ENCODE results near the gene NFASC.

NFASC gene

GRCh38 chr1:205017766-205018165 lies 147.1 kb downstream of the NFASC start:
- H3K4me3 ChIP-seq (ENCODE audit: low read length): no peak overlapping the region
- no peak for DNase-seq (ENCODE audit: low read depth)
- no peak for TF ChIP-seq CTCF (conservative IDR thresholded peaks at IDR 0.05; ENCODE audit: low read length)

GRCh38 chr1:205018381-205018780 lies 147.7 kb downstream of the NFASC start:
- H3K4me3 ChIP-seq (ENCODE audit: low read length): no peak overlapping the region
- no peak for DNase-seq (ENCODE audit: low read depth)
- no peak for TF ChIP-seq CTCF (conservative IDR thresholded peaks at IDR 0.05; ENCODE audit: low read length)

GRCh38 chr1:205020466-205020865 lies 149.8 kb downstream of the NFASC start:
- DNase-seq (ENCODE audit: low read depth): no peak

GRCh38 chr1:205024679-205025078 lies 154.0 kb downstream of the NFASC start:
- no peak for DNase-seq (ENCODE audit: low read depth)
- TF ChIP-seq CTCF (conservative IDR thresholded peaks at IDR 0.05; ENCODE audit: low read length): no peak

More at GRCh38 chr1:205020466-205020865, 149.8 kb downstream of the NFASC start:
- TF ChIP-seq CTCF (conservative IDR thresholded peaks at IDR 0.05; ENCODE audit: low read length): no peak
- H3K4me3 ChIP-seq (ENCODE audit: low read length): no peak overlapping the region

GRCh38 chr1:205025239-205025638 lies 154.6 kb downstream of the NFASC start:
- TF ChIP-seq CTCF (conservative IDR thresholded peaks at IDR 0.05; ENCODE audit: low read length): no peak
- DNase-seq (ENCODE audit: low read depth): no peak
- no peak overlapping the region for H3K4me3 ChIP-seq (ENCODE audit: low read length)

More at GRCh38 chr1:205024679-205025078, 154.0 kb downstream of the NFASC start:
- no peak overlapping the region for H3K4me3 ChIP-seq (ENCODE audit: low read length)

GRCh38 chr1:205026181-205026580 lies 155.5 kb downstream of the NFASC start:
- TF ChIP-seq CTCF (conservative IDR thresholded peaks at IDR 0.05; ENCODE audit: low read length): no peak
- no peak for DNase-seq (ENCODE audit: low read depth)
- H3K4me3 ChIP-seq (ENCODE audit: low read length): no peak overlapping the region

GRCh38 chr1:205028390-205028789 lies 157.7 kb downstream of the NFASC start:
- DNase-seq (ENCODE audit: low read depth): no peak
- no peak for TF ChIP-seq CTCF (conservative IDR thresholded peaks at IDR 0.05; ENCODE audit: low read length)
- no peak overlapping the region for H3K4me3 ChIP-seq (ENCODE audit: low read length)
